Activated CD8-positive, alpha-beta memory T cell treated with anti-CD3 and anti-CD28 coated beads for 24 hours (primary cell): ENCODE results near the gene SSBP1.
"Not testable (repeated sequence)": the region's sequence is repeated elsewhere in the genome, so short reads cannot be mapped to it uniquely, and the experiment has no call there.

Experiments
- DNase-seq: peaks from one replicate; pipeline ENCODE4 v3.0.0-alpha.2; 2020

Gene SSBP1

DNA sequence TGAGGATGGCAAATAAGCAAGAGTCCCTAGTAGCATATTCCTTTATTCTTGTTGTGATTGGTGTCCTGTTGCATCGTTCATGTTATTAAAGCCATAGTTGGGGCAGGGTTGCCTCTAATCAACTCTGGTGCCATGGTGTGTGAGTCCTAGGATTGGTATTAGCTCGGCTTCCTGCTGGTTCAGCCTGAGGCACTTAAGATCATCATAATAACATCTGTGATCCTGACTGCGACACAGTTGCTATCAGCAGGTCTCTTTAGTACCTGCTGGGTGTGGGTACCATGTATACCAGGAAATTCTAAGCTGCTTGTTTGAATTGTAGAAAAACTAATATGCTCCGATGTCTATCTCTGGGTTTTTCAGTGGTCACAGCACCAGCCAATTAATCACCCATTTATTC, 28.4 kb upstream of the SSBP1 start:
- DNase-seq, result no peak

DNA sequence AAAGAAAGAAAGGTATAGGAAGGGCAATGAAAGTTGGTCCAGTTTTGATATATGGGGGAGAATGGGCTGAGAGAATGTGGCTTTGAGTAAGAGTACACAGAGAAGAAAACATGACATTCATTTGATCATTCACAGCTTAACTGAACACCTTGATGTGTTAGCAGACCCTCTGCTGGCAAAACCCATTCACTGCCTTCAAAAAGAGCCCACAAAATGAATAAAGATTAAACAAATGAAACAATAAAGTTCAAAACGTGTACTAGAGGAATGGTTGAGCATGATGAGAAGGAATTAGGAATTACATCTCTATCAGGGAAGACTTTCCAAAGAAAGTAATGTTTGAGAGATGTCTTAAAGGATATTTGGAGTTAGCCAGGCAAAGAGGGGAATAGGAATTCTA, 27.9 kb upstream of the SSBP1 start:
- DNase-seq, result no peak

DNA sequence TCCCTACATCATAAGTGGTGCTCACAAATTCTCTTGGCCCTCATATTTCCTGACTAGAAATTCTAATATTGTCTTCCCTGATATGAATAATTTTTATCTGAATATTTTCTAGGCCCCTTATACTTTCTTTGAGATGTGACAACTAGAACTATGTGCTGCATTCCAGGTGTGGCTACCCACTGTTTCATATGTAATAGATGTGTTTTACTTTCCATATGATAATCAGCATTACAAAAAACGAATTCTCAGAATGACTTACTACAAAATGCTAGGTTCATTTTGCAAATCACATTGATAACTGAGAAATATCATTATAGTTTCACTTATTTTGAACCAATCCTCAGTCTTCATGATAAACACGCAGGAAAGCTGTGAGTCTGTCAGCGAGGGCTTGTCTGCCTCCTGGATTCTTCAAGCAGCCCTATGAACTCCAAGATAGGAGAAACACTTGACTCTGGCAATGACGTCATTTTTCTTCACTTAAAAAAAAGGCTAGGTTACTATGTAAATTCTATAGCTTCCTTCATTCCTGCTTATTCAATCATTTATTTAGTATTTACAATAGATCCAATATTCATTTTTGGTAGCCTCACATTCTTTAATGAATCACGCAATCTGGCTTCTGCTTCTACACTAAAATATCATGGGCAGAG, 25.4 kb upstream of the SSBP1 start:
- DNase-seq, result no peak

DNA sequence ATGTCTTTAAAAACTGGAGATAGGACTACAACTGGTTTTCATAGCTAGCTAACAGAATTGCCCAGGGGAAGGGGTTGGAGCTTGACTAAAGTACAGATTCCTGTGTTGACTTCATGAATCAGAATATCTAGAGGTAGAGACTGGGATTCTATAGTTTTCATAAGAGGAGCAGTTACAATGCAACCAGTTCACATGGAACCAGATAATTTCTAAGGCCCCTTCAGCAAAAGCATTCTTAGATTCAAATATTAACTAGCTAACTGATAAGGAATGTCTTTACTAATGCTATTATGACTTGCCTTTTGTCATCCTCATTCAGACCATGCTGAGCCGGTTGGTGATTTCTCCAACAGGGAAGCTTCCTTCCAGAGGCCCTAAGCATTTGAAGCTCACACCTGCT, 24.3 kb upstream of the SSBP1 start:
- no peak for DNase-seq

DNA sequence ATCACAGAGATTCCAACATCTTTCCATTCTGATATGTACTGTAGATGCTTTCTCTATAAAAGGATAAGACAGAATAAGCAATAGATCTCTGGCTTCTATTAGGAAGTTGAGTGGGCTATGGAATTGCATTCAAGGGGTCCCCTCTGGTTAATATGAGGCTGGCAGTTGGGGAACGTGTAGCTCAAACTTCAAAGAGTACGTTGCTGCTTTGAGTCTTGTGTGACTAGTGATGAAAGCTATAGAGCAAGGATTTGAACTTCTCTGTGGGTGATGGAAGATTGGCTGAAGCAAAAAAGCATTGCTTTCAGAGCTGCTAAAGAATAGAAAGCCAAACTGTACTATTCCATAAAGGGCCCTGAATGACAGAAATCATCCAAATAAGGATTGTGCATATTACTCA, 23.6 kb upstream of the SSBP1 start:
- no peak for DNase-seq

DNA sequence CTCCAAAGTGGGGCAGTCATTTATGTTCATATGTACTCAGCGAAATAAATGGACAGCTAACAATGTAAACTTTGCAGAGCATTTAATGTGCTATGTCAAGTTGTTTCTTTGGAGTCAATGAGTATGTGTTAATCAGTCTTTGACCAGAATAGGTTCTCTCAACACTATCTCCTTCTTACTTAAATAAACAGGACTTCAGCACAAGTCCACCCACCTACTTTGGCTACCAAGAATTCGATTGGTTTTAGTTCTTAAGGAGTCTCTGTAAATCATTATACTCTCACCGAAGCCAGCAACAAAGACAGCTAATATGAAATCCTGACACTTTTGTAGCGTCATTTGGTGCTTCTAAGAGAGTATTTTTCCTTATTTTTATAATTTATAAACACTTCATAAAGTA, 23.1 kb upstream of the SSBP1 start:
- no peak for DNase-seq

- no peak for DNase-seq
Observed at GRCh38 chr7:141715794-141716689, 22.1 kb upstream of the SSBP1 start.

DNA sequence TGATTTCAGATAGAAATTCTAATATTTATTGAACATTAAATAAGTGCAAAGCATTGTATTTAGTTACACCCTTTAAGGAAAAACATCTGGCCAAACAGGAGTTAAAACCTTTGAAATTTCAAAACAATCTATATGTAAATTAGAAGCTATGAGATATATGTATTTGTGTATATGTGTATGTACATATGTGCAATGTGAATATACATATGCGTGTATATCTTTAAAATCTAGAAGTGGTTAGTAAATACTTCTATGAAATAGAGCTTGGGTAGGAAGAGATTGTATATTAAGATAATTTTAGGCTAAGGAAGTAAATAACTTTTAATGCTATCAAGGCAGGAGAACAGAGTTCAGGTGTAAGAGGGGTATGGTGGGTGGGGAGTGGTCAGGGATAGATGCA, 20.7 kb upstream of the SSBP1 start:
- no peak for DNase-seq

- no peak for DNase-seq
Observed at GRCh38 chr7:141722529-141722928, 15.6 kb upstream of the SSBP1 start.

DNA sequence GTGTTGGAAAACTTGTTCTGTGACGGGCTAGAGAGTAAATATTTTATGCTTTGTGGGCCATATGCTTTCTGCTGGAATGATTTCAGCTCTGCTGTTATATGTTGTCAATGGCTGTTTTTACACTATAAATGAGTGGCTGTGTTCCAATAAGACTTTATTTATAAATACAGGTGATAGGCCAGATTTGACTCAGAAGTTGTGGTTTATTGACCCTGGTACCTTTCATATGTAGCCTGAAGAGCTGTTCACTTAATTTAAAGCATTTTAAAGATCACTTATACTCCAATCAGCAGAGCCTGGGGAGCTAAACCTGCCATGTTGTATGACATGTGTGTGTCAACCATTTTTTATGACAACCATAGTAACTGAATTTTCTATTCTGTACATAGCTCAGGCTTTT, 9.1 kb upstream of the SSBP1 start:
- no peak for DNase-seq

- no peak for DNase-seq
Observed at GRCh38 chr7:141731476-141732149, 6.5 kb upstream of the SSBP1 start.

- DNase-seq, result peak; percentile 59
Observed at GRCh38 chr7:141737118-141737835, 881 bp upstream of the SSBP1 start.

- no peak for DNase-seq
Observed at GRCh38 chr7:141738592-141739013, 445 bp downstream of the SSBP1 start.

- no peak for DNase-seq
Observed at GRCh38 chr7:141739250-141739649, 1.1 kb downstream of the SSBP1 start.

DNA sequence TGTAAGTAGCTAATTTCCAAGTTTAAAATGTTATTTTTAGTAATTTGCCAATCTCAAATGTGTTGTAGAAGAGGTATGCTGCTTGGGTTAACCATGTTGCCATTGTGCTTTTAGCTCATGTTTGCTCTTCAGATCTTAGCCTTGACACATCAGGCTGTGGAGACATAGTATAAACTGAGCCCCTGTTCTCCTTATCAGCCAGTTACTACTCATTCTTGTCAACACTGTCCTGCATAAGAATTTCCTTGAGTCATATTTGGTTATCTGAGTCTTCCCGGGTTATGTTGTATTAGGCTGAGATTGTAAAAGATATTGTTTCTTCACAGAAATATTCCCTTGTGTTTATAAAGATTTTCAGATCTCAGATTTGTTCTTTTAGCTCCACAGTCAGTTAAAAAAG, 4.1 kb downstream of the SSBP1 start:
- DNase-seq, result no peak

GRCh38 chr7:141744131-141744530, 6.0 kb downstream of the SSBP1 start:
- DNase-seq, result no peak

- DNase-seq, result no peak
Observed at GRCh38 chr7:141748396-141748795, 10.2 kb downstream of the SSBP1 start.

GRCh38 chr7:141751904-141752303, 13.7 kb downstream of the SSBP1 start:
- not testable (repeated sequence) for DNase-seq

DNA sequence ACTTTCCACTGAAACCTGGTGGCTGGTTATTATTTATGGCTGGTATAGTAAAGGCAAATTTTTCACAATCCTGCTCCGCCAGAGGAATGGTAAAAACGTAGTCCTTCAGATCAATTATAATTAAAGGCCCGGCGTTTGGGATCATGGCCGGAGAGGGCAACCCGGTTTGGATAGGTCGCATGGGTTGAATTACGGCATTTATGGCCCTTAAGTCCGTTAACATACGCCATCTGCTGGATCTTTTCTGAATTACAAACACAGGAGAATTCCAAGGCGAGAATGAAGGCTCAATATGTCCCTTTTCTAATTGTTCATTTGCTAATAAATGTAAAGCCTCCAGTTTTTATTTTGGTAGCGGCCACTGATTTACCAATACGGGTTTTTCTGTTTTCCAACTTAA, 14.5 kb downstream of the SSBP1 start:
- no peak for DNase-seq

GRCh38 chr7:141754939-141755338, 16.8 kb downstream of the SSBP1 start:
- DNase-seq, result no peak

DNA sequence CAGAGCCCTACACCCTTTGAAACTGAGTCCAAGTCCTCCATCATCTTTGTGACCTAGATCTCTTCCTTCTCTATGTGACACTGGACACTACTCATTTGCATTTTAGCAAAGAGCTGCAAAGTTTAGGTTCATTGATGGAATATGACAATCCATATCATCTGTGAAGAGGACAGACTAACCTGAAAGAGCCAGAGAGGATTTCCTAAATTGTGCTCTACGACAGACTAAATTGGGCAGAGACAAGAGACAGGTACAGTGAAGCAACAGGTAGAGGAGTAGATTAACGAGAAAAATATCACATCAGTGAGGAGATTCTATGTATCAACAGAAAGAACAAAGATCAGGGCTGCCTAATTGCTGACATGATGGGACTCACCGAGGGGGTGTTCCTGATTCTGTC, 25.6 kb downstream of the SSBP1 start, which contains the start of gene TAS2R3:
TSS of gene TAS2R3 (plus strand) at position 301 of the 400 bp plus-strand sequence. CDS start at position 363, 62 bp downstream.
- DNase-seq, result no peak

DNA sequence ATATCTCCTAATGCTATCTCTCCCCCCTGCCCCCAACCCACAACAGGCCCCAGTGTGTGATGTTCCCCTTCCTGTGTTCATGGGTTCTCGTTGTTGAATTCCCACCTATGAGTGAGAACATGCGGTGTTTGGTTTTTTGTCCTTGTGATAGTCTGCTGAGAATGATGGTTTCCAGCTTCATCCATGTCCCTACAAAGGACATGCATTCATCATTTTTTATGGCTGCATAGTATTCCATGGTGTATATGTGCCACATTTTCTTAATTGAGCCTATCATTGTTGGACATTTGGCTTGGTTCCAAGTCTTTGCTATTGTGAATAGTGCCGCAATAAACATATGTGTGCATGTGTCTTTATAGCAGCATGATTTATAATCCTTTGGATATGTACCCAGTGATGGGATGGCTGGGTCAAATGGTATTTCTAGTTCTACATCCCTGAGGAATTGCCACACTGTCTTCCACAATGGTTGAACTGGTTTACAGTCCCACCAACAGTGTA, 32.0 kb downstream of the SSBP1 start:
- not testable (repeated sequence) for DNase-seq

- no peak for DNase-seq
Observed at GRCh38 chr7:141776374-141776773, 38.2 kb downstream of the SSBP1 start, which contains the start of gene TAS2R4. TSS of gene TAS2R4 (plus strand) at chr7:141776674. CDS start at chr7:141778489, 1,815 bp downstream.
